Caco-2 (cell line): ENCODE measurements around the gene TSPAN14. TPM values are rescaled to one million over a fixed set of nuclear protein-coding genes. Genes with fewer than 3 reads are reported as not detected.

Experiments used
- BruUV-seq: library from RNA; stranded (reverse); fragments of 400-500 nt; replicated peaks from 2 replicates; lab custom pipeline; 2021; lab: Mats Ljungman, UMichigan
- CTCF ChIA-PET: fragments of 300-600 bp; sonication (Branson Sonifier 250); formaldehyde crosslinking; loops from one replicate; lab custom pipeline; 2022; ENCODE audit warnings: antibody characterized with exemption; lab: Charles Lee
- POLR2A ChIA-PET: fragments of 300-600 bp; sonication (Branson Sonifier 250); formaldehyde crosslinking; loops from one replicate; lab custom pipeline; 2022; ENCODE audit warnings: antibody characterized with exemption; lab: Charles Lee
- DNase-seq, 2 experiments: peaks; one replicate each; pipeline versions ENCODE4 v3.0.0 to v3.0.0-alpha.2; 2020 to 2022
- H3K27me3 ChIP-seq: replicated peaks from 2 replicates; pipeline ENCODE4 v1.6.0; 2011; ENCODE audit warnings: low read length; ENCODE audit not compliant: control insufficient read depth, insufficient read depth
- H3K36me3 ChIP-seq: 2 replicates; pipeline ENCODE4 v1.5.1; 2011; ENCODE audit warnings: low read length; ENCODE audit not compliant: control insufficient read depth, insufficient read depth
- H3K4me1 ChIP-seq: fragments of 250-450 bp; sonication (Bioruptor Pico); 2 replicates; pipeline ENCODE4 v1.5.1; 2020; ENCODE audit warnings: mild to moderate bottlenecking
- H3K4me3 ChIP-seq: 2 replicates; pipeline ENCODE4 v1.5.1; 2011; ENCODE audit warnings: low read depth, mild to moderate bottlenecking, control low read depth, low read length
- H3K9me3 ChIP-seq: fragments of 250-450 bp; sonication (Bioruptor Pico); 2 replicates; pipeline ENCODE4 v1.5.1; 2020; ENCODE audit warnings: mild to moderate bottlenecking, moderate library complexity
- H3K27ac Mint-ChIP-seq: one replicate; pipeline ENCODE4 v1.8.0; 2022; ENCODE audit warnings: mixed read lengths; ENCODE audit not compliant: unreplicated experiment
- H3K27me3 Mint-ChIP-seq: one replicate; pipeline ENCODE4 v1.8.0; 2022; ENCODE audit warnings: mixed read lengths; ENCODE audit not compliant: insufficient read depth, unreplicated experiment
- H3K36me3 Mint-ChIP-seq: one replicate; pipeline ENCODE4 v1.8.0; 2022; ENCODE audit warnings: mild to moderate bottlenecking, mixed read lengths; ENCODE audit not compliant: insufficient read depth, unreplicated experiment
- H3K4me1 Mint-ChIP-seq: one replicate; pipeline ENCODE4 v1.8.0; 2022; ENCODE audit warnings: low read depth, mixed read lengths; ENCODE audit not compliant: unreplicated experiment
- H3K4me3 Mint-ChIP-seq: one replicate; pipeline ENCODE4 v1.8.0; 2022; ENCODE audit warnings: mild to moderate bottlenecking, moderate library complexity, mixed read lengths; ENCODE audit not compliant: unreplicated experiment
- H3K9me3 Mint-ChIP-seq: one replicate; pipeline ENCODE4 v1.8.0; 2022; ENCODE audit warnings: mixed read lengths; ENCODE audit not compliant: unreplicated experiment
- intact Hi-C: fragments of 100-400 bp; cut with micrococcal nuclease; formaldehyde crosslinking; loops from one replicate; pipeline ENCODE4 v1.10.0; 2022; ENCODE audit not compliant: unreplicated experiment
- total RNA-seq: library from RNA; stranded (reverse); gene quantifications from 2 replicates; pipeline ENCODE4 v1.2.3, GENCODE V29; 2022
- TF ChIP-seq, protein P1 (sequence below), 2 experiments: fragments of 200-600 bp in 1 of 2; IDR thresholded peaks; 1 replicate in 1 of 2; 2 replicates in 1 of 2; pipeline versions ENCODE4 v1.5.1 to v1.8.0; 2011 to 2022; ENCODE audit warnings: antibody characterized with exemption in 1 of 2, control low read depth in 1 of 2, inconsistent platforms in 1 of 2, low read depth in 1 of 2, low read length in 1 of 2, mild to moderate bottlenecking in 1 of 2, moderate library complexity in 1 of 2; ENCODE audit not compliant: insufficient read depth in 1 of 2, severe bottlenecking in 1 of 2, unreplicated experiment in 1 of 2

TSPAN14 gene
- total RNA-seq, 1 experiment from 2014 or later: 140 TPM

DNA sequence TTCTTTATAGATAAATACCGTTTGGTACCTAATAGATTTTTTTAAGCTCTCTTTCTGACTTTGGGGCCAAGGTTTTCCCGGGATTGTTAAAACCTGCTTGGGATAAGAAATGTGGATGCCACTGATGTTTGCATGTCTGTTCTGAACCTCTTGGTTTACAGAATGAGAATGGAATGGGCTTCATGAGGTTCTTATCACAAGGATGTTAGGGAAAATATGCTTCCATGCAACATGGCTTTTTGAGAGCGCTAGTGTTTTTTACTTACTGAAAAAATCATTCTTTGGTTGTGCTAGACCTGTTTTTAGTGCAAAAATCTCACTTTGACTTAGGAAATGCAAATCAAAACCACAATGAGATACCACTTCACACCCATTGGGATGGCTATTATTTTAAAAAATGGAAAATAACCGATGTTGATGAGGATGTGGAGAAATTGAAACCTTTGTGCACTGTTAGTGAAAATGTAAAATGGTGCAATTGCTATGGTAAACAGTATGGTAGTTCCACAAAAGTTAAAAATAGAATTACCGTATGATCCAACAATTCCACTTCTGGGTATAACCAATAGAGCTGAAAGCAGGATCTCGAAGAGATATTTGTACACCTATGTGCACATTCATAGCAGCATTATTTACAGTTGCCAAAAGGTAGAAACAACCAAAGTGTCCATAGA is 38.9 kb downstream of the TSPAN14 start:
- Mint-ChIP-seq H3K36me3 (peaks cover 78% of the 10 kb centered on the region), H3K9me3 (peaks cover 9% of the 10 kb centered on the region), H3K27ac (peak overlapping the region; percentile 58), H3K4me3 (peak overlapping the region; percentile 0), H3K4me1 (peaks cover 64% of the 10 kb centered on the region), H3K27me3 (no peaks in the 10 kb centered on the region)
- no peak overlapping the region for H3K4me3 ChIP-seq
- no TSS peak for BruUV-seq
- peaks cover 72% of the 10 kb centered on the region for H3K4me1 ChIP-seq
- ChIA-PET CTCF (interaction anchor here (1.3 to 1.4 kb wide), 2 partner anchors 13 to 48 kb away, joined by 6 to 13 read pairs; no protein-coding TSS in a partner anchor), POLR2A (interaction anchor here (0.6 to 0.8 kb wide), 2 partner anchors 12 to 40 kb away, joined by 5 read pairs; no protein-coding TSS in a partner anchor)
- H3K36me3 ChIP-seq: peaks cover 4% of the 10 kb centered on the region; the same call in 1 of the 2 replicates
- no peaks in the 10 kb centered on the region for H3K27me3 ChIP-seq
- peaks cover 5% of the 10 kb centered on the region; the same call in 1 of the 2 replicates for H3K9me3 ChIP-seq
- intact Hi-C loops: no loop called here
- no peak for DNase-seq
- TF ChIP-seq, protein P1, sequence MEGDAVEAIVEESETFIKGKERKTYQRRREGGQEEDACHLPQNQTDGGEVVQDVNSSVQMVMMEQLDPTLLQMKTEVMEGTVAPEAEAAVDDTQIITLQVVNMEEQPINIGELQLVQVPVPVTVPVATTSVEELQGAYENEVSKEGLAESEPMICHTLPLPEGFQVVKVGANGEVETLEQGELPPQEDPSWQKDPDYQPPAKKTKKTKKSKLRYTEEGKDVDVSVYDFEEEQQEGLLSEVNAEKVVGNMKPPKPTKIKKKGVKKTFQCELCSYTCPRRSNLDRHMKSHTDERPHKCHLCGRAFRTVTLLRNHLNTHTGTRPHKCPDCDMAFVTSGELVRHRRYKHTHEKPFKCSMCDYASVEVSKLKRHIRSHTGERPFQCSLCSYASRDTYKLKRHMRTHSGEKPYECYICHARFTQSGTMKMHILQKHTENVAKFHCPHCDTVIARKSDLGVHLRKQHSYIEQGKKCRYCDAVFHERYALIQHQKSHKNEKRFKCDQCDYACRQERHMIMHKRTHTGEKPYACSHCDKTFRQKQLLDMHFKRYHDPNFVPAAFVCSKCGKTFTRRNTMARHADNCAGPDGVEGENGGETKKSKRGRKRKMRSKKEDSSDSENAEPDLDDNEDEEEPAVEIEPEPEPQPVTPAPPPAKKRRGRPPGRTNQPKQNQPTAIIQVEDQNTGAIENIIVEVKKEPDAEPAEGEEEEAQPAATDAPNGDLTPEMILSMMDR (IDR thresholded peaks at IDR 0.05; ENCODE audit: insufficient read depth in 1 of 2, low read depth in 1 of 2, low read length in 1 of 2, severe bottlenecking in 1 of 2, unreplicated experiment in 1 of 2): no peak

DNA sequence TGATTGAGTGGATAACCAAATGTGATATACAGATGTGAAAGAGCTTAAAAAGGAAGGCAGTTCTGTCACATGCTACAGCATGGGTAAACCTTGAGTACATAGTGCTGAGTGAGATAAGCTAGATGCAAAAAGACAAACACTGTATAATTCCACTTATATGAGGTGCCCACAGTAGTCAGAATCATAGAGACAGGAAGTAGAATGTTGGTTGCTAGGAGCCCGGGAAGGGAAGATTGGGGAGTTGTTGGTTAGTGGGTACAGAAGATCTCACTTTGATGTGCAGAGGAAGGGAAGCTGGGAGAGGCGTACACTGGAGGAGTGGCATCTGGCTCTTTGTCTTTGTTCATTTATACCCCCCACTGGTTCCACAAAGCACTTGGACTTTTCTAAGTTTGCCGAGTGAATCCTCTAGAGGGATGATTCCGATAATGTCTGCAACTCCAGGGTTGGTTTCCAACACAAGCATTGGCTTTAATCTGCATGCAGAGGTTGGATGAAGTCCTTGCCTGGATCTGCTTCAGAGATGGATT is 39.5 kb downstream of the TSPAN14 start:
- peak overlapping the region; percentile 58 for H3K27ac Mint-ChIP-seq
- peaks cover 81% of the 10 kb centered on the region for H3K36me3 Mint-ChIP-seq
- ChIA-PET CTCF (interaction anchor here (1.3 to 1.4 kb wide), 2 partner anchors 12 to 49 kb away, joined by 6 to 13 read pairs; no protein-coding TSS in a partner anchor), POLR2A (interaction anchor here (0.6 to 0.8 kb wide), 3 partner anchors 11 to 40 kb away, joined by 3 to 5 read pairs (median 5); no protein-coding TSS in a partner anchor)
- Histone ChIP-seq H3K27me3 (no peaks in the 10 kb centered on the region), H3K4me3 (no peak overlapping the region), H3K9me3 (peaks cover 5% of the 10 kb centered on the region; the same call in 1 of the 2 replicates), H3K4me1 (peaks cover 78% of the 10 kb centered on the region), H3K36me3 (peaks cover 4% of the 10 kb centered on the region; the same call in 1 of the 2 replicates)
- intact Hi-C loops: no loop called here
- TF ChIP-seq, protein P1 (IDR thresholded peaks at IDR 0.05; ENCODE audit: insufficient read depth in 1 of 2, low read depth in 1 of 2, low read length in 1 of 2, severe bottlenecking in 1 of 2, unreplicated experiment in 1 of 2): no peak
- peak overlapping the region; percentile 0 for H3K4me3 Mint-ChIP-seq
- H3K9me3 Mint-ChIP-seq: peaks cover 9% of the 10 kb centered on the region
- TSS peak; percentile 4 for BruUV-seq
- H3K4me1 Mint-ChIP-seq: peaks cover 70% of the 10 kb centered on the region
- no peak for DNase-seq
- no peaks in the 10 kb centered on the region for H3K27me3 Mint-ChIP-seq

DNA sequence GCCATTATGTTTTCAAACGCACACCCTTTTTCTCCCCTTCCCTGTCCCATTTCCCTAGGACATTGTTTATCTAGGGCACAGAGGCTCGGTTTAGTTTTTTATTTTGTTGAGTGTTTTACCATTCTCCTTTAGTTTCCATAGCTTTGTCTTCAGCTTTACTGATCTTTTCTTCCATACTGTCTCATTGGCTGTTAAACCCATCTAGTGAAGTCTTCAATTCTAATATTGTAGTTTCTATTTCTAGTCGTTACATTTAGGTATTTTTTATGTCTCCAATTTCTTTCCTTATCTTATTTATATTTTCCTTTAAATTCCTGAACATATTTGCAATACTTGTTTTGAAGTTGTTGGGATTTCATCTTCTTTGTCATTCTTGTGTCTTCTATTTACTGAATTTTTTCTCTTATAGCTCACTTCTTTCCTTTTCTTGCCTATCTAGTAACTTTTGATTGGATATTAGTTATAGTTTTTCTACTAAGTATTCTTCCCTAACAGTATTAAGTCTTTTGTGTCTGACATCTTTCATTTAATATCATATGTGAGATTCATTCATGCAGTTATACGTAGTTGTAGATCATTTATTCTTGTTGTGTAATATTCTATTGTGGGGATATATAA is 42.6 kb downstream of the TSPAN14 start:
- Mint-ChIP-seq H3K4me3 (no peak overlapping the region), H3K27ac (peak overlapping the region; percentile 87), H3K27me3 (no peaks in the 10 kb centered on the region), H3K36me3 (peaks cover 79% of the 10 kb centered on the region), H3K9me3 (peaks cover 9% of the 10 kb centered on the region), H3K4me1 (peaks cover 76% of the 10 kb centered on the region)
- ChIA-PET POLR2A (interaction anchor here (0.6 kb wide), 1 partner anchor 47 kb away, joined by 3 read pairs; no protein-coding TSS in a partner anchor), CTCF (no interaction called here)
- intact Hi-C loops: no loop called here
- H3K36me3 ChIP-seq: peaks cover 3% of the 10 kb centered on the region
- no peaks in the 10 kb centered on the region for H3K27me3 ChIP-seq
- H3K9me3 ChIP-seq: peaks cover 5% of the 10 kb centered on the region; the same call in 1 of the 2 replicates
- no TSS peak for BruUV-seq
- DNase-seq: no peak
- no peak overlapping the region for H3K4me3 ChIP-seq
- TF ChIP-seq, protein P1 (IDR thresholded peaks at IDR 0.05; ENCODE audit: insufficient read depth in 1 of 2, low read depth in 1 of 2, low read length in 1 of 2, severe bottlenecking in 1 of 2, unreplicated experiment in 1 of 2): no peak
- H3K4me1 ChIP-seq: peaks cover 93% of the 10 kb centered on the region
